HG03139 (cell line): ENCODE measurements around the gene SYTL2.

Experiments
- ATAC-seq: cut with Tn5 transposase; IDR thresholded peaks from one replicate; pipeline ENCODE4 v1.9.1; 2021; ENCODE audit not compliant: unreplicated experiment

Gene SYTL2

GRCh38 chr11:85740481-85741400 is 70.2 kb downstream of the SYTL2 start:
- ATAC-seq: no peak

GRCh38 chr11:85737738-85738137 is 73.2 kb downstream of the SYTL2 start:
- ATAC-seq: no peak

GRCh38 chr11:85735876-85736460 is 75.0 kb downstream of the SYTL2 start:
- ATAC-seq: no peak

GRCh38 chr11:85732965-85733364 is 78.0 kb downstream of the SYTL2 start:
- ATAC-seq: peak; percentile 84

GRCh38 chr11:85726381-85726780 is 84.6 kb downstream of the SYTL2 start:
- ATAC-seq: no peak

GRCh38 chr11:85725510-85726258 is 85.3 kb downstream of the SYTL2 start:
- ATAC-seq: no peak

- no peak for ATAC-seq
Observed at GRCh38 chr11:85724748-85725465, 86.0 kb downstream of the SYTL2 start.

GRCh38 chr11:85723088-85723487 is 87.9 kb downstream of the SYTL2 start:
- no peak for ATAC-seq

- no peak for ATAC-seq
Observed at GRCh38 chr11:85721191-85721590, 89.8 kb downstream of the SYTL2 start.

- ATAC-seq: no peak
Observed at GRCh38 chr11:85718991-85719807, 91.7 kb downstream of the SYTL2 start.

- ATAC-seq: no peak
Observed at GRCh38 chr11:85718126-85718943, 92.6 kb downstream of the SYTL2 start.

GRCh38 chr11:85717429-85717828 is 93.5 kb downstream of the SYTL2 start:
- ATAC-seq: no peak

GRCh38 chr11:85712953-85713352 is 98.0 kb downstream of the SYTL2 start:
- no peak for ATAC-seq

GRCh38 chr11:85710917-85711316 is 100.0 kb downstream of the SYTL2 start:
- ATAC-seq: no peak

- ATAC-seq: no peak
Observed at GRCh38 chr11:85709941-85710702, 100.8 kb downstream of the SYTL2 start.

GRCh38 chr11:85705800-85706199 is 105.1 kb downstream of the SYTL2 start:
- no peak for ATAC-seq

- no peak for ATAC-seq
Observed at GRCh38 chr11:85704967-85705366, 106.0 kb downstream of the SYTL2 start.

- peak; percentile 78 for ATAC-seq
Observed at GRCh38 chr11:85699957-85700741, 110.8 kb downstream of the SYTL2 start.
